Thyroid gland (tissue), 4 donors: ENCODE measurements around the gene UNCX.

Experiments
- CTCF ChIP-seq, 6 experiments: fragments of 200-600 bp in 3 of 6; fragments of 450-650 bp in 3 of 6; sonication (generic) in 3 of 6; IDR thresholded peaks; one replicate each; pipeline ENCODE4 v1.5.1; 2016 to 2019; ENCODE audit warnings: antibody characterized with exemption in 6 of 6, mild to moderate bottlenecking in 2 of 6, inconsistent platforms in 1 of 6, moderate library complexity in 1 of 6
- POLR2A ChIP-seq, 2 donors: fragments of 450-650 bp; IDR thresholded peaks; one replicate each; pipeline ENCODE4 v1.6.1; 2017; ENCODE audit warnings: antibody characterized with exemption in 2 of 2, mild to moderate bottlenecking in 2 of 2, moderate library complexity in 1 of 2

- TF ChIP-seq CTCF (IDR thresholded peaks at IDR 0.05): no peak
- TF ChIP-seq POLR2A (IDR thresholded peaks at IDR 0.05): no peak
Measured at GRCh38 chr7:1243964-1244416, 11.3 kb downstream of the UNCX start.
